GM12892 (cell line): Measurements from ENCODE around the gene GNB1.

Experiments
- POLR2A ChIP-seq: IDR thresholded peaks from 2 replicates; pipeline ENCODE4 v1.6.1; 2011; ENCODE audit warnings: low read depth, low read length, control low read depth
- TAF1 ChIP-seq: IDR thresholded peaks from 2 replicates; pipeline ENCODE4 v1.6.1; 2011; ENCODE audit warnings: low read depth, mild to moderate bottlenecking, control low read depth, low read length, borderline replicate concordance

DNA sequence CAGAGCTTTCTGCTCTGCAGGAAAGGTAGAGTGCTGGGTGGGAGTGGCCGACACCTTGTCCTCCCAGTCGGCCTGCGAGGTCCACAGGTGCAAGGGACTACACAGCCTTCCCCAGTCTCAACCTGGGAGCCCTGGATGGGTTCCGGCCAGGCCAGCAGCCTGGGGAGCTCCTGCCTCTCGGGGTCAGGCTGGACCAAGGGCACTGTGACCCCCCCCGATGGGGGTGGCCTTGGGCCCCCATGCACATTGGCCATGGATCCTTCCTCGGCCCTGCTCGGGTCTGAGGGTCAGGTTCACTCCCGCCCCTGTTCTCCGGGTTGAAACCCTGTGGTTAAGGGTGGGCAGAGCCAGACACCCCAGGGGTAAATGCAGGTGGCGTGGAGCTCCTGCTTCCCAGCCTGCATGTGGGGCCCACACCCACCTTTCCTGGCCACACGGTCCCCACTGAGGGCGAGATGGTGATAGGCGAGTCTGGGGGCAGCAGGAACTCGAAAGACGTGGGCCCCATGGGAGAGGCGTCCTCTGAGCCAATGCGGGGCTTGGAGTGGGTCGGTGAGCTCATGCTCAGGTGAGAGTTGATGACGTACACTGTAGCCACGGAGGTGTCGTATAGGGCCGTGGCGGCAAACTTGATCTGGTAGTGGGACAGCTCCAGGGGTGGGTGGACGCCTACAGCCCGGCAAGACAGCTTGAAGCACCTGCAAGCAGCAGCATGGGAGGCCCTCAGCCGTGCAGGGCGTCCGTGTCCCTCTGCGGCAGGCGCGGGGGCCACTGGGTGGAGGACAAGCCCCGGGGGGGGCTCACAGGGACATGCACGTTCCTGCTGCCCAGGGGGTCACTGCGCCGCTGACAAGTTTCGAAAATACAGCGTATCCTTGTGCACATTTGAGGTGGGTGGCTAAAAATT lies 39.0 kb upstream of the GNB1 start:
- no peak for TF ChIP-seq POLR2A
- TF ChIP-seq TAF1 = no peak
